K562 (cell line): ENCODE results near the gene TINAGL1. TPM values are rescaled to one million over a fixed set of nuclear protein-coding genes. Genes with fewer than 3 reads are reported as not detected.

ENCODE experiments used
- MGA ChIP-seq: fragments of 450-650 bp; IDR thresholded peaks from 2 replicates; pipeline ENCODE4 v1.6.1; 2016; ENCODE audit warnings: mild to moderate bottlenecking, moderate library complexity
- polyA plus RNA-seq, 8 experiments: library from polyadenylated mRNA; depleted of rRNA in 4 of 8; stranded (reverse) in 5 of 8; unstranded in 3 of 8; fragments of >200 nt; fragmentation: Nextera tagmentation in 2 of 8; fragmentation: Illumina TruSeq in 1 of 8; extraction: Ambion mirVana in 2 of 8; extraction: Trizol in 1 of 8; gene quantifications; 2 replicates each; pipeline versions ENCODE4 v1.2.1 to v1.2.3, GENCODE V29; 2011 to 2014; ENCODE audit warnings: inconsistent platforms in 1 of 8, missing spikeins in 1 of 8
- total RNA-seq, 7 experiments: library from RNA; depleted of rRNA in 6 of 7; stranded (reverse); fragments of >200 nt in 6 of 7; fragmentation: Illumina TruSeq in 2 of 7; extraction: Trizol in 2 of 7; gene quantifications; 2 replicates each; pipeline versions ENCODE4 v1.2.1 to v1.2.3, GENCODE V29; 2011 to 2021; ENCODE audit warnings: low replicate concordance in 1 of 7

TINAGL1 gene
- total and polyA plus RNA-seq, 9 of the 15 experiments (the other 6 are each of a cell fraction or from before 2014, with no cell fraction given) = 0.04 to 1.2 (median 0.07) TPM; not detected in 4

GRCh38 chr1:31548534-31548906 is 27.8 kb upstream of the TINAGL1 start (continued):
- TF ChIP-seq MGA = peak; percentile 74
